Aorta (tissue), 5 donors: ENCODE data around the gene TUBAL3. TPM values are rescaled to one million over a fixed set of nuclear protein-coding genes. Genes with fewer than 3 reads are reported as not detected.

Experiments used
- ATAC-seq: fragments of 200-7000 bp; cut with Tn5 transposase; one replicate; pipeline ENCODE4 v1.9.1; 2022; ENCODE audit warnings: moderate library complexity; ENCODE audit not compliant: low FRiP score
- DNase-seq, 2 donors: peaks; one replicate each; pipeline ENCODE4 v3.0.0-alpha.2; 2020
- H3K27ac ChIP-seq, 2 donors: one replicate each; pipeline ENCODE4 v1.5.1; 2013; ENCODE audit warnings: low read length in 2 of 2, mild to moderate bottlenecking in 2 of 2, moderate library complexity in 2 of 2, control low read depth in 1 of 2, inconsistent platforms in 1 of 2, low read depth in 1 of 2
- H3K27me3 ChIP-seq, 2 donors: one replicate each; pipeline ENCODE4 v1.6.1; 2013; ENCODE audit warnings: control low read depth in 1 of 2, low read length in 1 of 2, mild to moderate bottlenecking in 1 of 2, moderate library complexity in 1 of 2; ENCODE audit not compliant: insufficient read depth in 2 of 2, control insufficient read depth in 1 of 2
- H3K36me3 ChIP-seq, 2 donors: one replicate each; pipeline ENCODE4 v1.6.1; 2013; ENCODE audit warnings: control low read depth in 1 of 2, low read length in 1 of 2, mild to moderate bottlenecking in 1 of 2; ENCODE audit not compliant: insufficient read depth in 2 of 2, control insufficient read depth in 1 of 2
- H3K4me1 ChIP-seq, 2 donors: one replicate each; pipeline ENCODE4 v1.6.1; 2013; ENCODE audit warnings: low read length in 2 of 2, control low read depth in 1 of 2, mild to moderate bottlenecking in 1 of 2, moderate library complexity in 1 of 2; ENCODE audit not compliant: insufficient read depth in 2 of 2, control insufficient read depth in 1 of 2
- H3K4me3 ChIP-seq, 2 donors: one replicate each; pipeline ENCODE4 v1.5.1; 2013; ENCODE audit warnings: low read length in 2 of 2, control low read depth in 1 of 2, mild to moderate bottlenecking in 1 of 2
- H3K9me3 ChIP-seq: one replicate; pipeline ENCODE4 v1.6.1; 2013; ENCODE audit warnings: mild to moderate bottlenecking, low read length; ENCODE audit not compliant: control insufficient read depth
- WGBS, 2 donors: extraction: QIAGEN DNeasy Blood & Tissue Kit; methylation state at CpG; one replicate each; pipeline ENCODE4 v1.1.7; 2013; 5-methylcytosine and 5-hydroxymethylcytosine counted together
- intact Hi-C, 2 donors: fragments of 100-400 bp; cut with DNase I; formaldehyde crosslinking; loops; one replicate each; pipeline versions ENCODE4 v1.14.2 to v1.15.0; 2022
- long read RNA-seq, 2 donors: library from polyadenylated mRNA; unstranded; transcript quantifications; one replicate each; pipeline ENCODE4 v2.0.0, GENCODE V29; 2020 to 2021
- polyA plus RNA-seq, 2 donors: library from polyadenylated mRNA; stranded (reverse); fragments of 200-250 nt; gene quantifications; one replicate each; pipeline ENCODE4 v1.2.3, GENCODE V29; 2013
- total RNA-seq, 2 donors: library from RNA; stranded (reverse); fragmentation: NEBNext Ultra II Directional; extraction: Animal tissue kit (Norgen Biotek cat#: 25700); gene quantifications; one replicate each; pipeline ENCODE4 v1.2.1, GENCODE V29; 2021
- donor health status: healthy with polysubstance abuse.
- donor health status: Bipolar disorder and iron deficiency.
- donor health status: DM: no; HTN: no; CAD: no.
- donor health status: DM: no; HTN: no; CAD: no.
- donor health status: DM: yes; HTN: yes; CAD: no.

Gene TUBAL3
- total RNA-seq, result not detected
- 10 to 100 TPM in 1 of 2 donors, under 1 TPM in 1; 0.28 to 10.6 TPM for polyA plus RNA-seq
- long read RNA-seq, donor 1, result 0 reads
- long read RNA-seq, donor 2, result 0 reads

DNA sequence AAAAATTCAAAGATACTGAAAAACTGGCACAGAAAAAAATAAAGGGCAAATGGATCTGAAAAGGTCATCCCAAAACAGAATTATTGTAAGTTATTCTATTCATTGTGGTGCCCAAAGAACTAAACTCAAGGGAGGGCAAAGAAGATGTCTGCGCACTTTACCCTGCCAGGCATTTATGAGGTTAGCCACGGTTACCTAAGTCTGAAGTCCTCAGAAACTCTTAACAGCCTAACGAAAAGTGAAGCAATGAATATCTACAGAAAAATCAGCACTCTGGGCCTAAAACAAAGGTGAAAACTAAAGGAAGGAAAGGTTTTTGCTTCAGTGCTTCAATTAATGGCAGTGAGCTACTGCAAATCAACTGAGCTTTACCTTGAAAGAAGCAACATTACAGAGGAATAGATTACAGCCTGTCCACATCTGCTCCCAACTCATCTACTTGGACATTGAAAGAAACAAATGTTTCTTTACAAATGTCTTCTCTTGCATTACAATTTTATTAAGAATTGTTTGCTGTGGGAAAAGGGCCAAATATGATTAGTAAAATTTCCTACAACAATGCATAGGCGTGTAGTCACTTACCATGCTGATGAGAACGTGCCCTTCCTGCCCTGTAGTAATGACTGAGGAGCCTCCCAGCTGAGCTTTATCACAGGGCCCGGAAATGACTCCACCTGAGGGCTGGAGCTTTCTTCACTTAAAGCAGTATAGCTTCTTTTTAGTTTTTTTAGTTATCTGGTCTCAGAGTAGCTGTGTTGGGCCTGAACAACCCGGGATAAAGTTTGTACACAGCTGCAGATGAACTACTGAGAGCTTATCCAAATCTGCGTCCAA is at the start of gene TUBAL3:
TSS of gene TUBAL3 (minus strand) at position 621 of the 834 bp plus-strand sequence. CDS start at position 585, 36 bp downstream.
- no peaks in the 10 kb centered on the region for H3K9me3 ChIP-seq
- intact Hi-C loops, result no loop called here
- no peaks in the 10 kb centered on the region for H3K36me3 ChIP-seq
- H3K4me1 ChIP-seq, result no peaks in the 10 kb centered on the region
- H3K27ac ChIP-seq, result no peak within 1 kb of the TSS
- no peak for DNase-seq
- no peaks in the 10 kb centered on the region for H3K27me3 ChIP-seq
- ATAC-seq, result no peak
- H3K4me3 ChIP-seq, result no peak within 1 kb of the TSS
- 84 to 89% methylated on average over 8 of the region's 8 CpGs for WGBS, 2 donors

DNA sequence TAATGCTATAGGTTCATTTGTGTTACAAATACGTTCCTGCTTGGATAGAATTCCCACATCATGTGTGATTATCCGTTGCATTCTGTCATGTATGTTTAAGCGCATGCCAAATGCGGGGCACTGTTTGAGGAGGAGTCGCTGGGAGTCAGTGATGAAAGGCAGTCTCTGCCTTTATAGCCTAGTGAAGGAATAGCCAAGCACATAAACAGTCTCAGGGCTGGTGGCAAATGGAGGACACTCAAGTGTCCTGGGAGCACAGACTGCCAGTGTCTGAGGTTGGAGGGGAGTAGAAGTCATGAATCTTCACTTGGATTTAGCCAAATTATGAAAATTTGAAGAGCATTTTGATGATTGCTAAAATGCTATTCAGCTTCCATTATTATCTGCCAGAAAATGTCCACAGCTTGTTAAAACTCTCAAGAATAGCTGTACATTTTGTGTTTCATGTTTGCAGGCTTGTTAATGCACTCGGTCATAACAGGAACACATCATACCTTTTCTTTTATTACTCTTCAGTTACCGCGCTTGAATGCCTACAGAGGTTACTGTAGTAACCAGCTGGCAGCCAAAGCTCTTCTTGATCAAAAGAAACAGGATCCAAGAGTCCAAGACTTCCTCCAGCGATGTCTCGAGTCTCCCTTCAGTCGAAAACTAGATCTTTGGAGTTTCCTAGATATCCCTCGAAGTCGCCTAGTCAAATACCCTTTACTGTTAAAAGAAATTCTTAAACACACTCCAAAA is 49.3 kb upstream of the TUBAL3 start:
- Histone ChIP-seq H3K27ac (no peak overlapping the region), H3K9me3 (no peaks in the 10 kb centered on the region), H3K4me1 (peaks cover 0 to 2% of the 10 kb centered on the region in 2 donors), H3K27me3 (no peaks in the 10 kb centered on the region), H3K36me3 (peaks cover 6 to 14% of the 10 kb centered on the region in 2 donors), H3K4me3 (no peak overlapping the region)
- intact Hi-C loops, result no loop called here
- 67 to 76% methylated on average over 13 of the region's 13 CpGs for whole genome bisulfite sequencing, 2 donors
- no peak for ATAC-seq
- no peak for DNase-seq

DNA sequence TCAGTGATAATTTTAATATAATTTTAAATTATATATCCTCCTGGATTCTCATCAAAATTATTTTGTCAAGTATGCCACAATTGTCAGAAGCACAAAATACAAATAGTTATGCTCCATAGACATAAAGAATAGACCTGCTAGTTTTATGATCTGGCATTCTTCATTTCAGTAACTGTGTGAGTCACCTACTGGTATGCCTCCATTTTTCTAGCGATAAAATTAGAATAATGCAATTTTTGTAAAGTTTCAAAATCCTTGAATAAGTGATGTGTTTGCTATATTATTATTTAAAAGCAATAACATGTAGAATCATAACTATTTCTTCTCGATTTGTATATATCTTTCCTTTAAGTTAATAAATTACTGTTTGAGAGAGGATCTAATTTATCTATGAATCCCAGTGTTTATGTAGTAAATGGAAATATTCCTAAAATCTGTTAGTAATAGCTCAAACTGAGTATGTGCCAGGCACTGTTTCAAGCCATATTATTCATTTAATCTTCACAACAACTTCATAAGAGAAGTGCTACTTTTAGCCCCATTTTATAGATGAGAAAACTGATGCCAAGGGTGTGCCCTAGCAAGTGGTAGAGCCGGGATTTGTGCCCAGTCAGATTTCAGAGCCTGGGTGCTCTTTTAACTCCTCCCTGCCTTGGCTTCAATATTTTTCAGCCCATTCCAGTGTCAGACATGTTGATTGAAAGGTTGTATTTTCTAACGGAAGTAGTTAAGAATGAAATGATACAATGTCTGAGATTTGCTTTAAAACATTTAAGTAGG is 46.2 kb upstream of the TUBAL3 start:
- no peaks in the 10 kb centered on the region for H3K27me3 ChIP-seq
- H3K4me3 ChIP-seq, result peak overlapping the region; percentile 52 to 90
- peaks cover 6 to 11% of the 10 kb centered on the region in 2 donors for H3K36me3 ChIP-seq
- WGBS, 2 donors, result 15 to 24% methylated on average over 4 of the region's 4 CpGs
- no peak for DNase-seq
- intact Hi-C loops, result no loop called here
- no peak for ATAC-seq
- H3K9me3 ChIP-seq, result no peaks in the 10 kb centered on the region
- no peak overlapping the region for H3K27ac ChIP-seq
- peaks cover 0 to 2% of the 10 kb centered on the region in 2 donors for H3K4me1 ChIP-seq

DNA sequence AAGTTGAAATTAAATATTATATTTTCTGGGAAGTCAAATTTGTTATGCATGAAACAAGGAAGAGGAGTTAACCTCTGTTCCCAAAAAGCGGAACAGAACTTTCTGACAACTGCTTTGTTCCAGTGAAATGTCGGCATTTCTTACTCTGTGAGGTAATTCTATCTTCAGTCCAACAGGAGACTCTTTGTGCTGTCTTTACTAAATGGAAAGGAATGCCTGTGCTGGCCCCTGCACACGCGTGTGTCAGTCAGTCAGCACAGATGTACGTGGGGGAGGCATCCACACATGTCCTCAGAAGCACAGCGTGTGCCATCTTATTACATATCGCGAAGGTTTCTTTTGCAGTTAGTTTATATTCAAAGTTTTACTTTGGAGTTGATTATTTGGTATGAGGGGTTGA is 45.2 kb upstream of the TUBAL3 start:
- H3K4me1 ChIP-seq, result peaks cover 0 to 2% of the 10 kb centered on the region in 2 donors

DNA sequence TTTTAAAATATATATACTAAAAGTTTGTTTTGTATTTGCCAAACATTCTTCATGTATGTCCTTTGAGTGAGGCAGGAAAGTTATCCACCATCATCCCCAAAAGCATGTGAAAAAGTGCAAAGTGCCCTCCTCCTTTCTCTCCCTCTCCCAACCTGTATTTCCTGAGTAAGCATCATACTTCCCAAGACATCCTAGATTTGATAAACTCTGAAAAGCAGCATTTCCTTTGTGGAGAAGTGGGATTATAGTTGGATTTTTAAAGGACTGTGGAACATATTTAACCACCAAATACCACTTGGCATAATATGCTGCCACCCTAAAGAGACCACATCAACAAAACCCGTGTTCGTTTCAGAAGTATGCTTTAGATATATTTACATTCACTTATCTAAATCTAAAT is 44.6 kb upstream of the TUBAL3 start:
- peaks cover 0 to 9% of the 10 kb centered on the region in 2 donors for H3K36me3 ChIP-seq
- H3K4me3 ChIP-seq, result peak overlapping the region; percentile 98 to 100
- no peak for DNase-seq
- H3K4me1 ChIP-seq, result peaks cover 0 to 2% of the 10 kb centered on the region in 2 donors
- no peaks in the 10 kb centered on the region for H3K9me3 ChIP-seq
- WGBS, 2 donors, result 0 to 3% methylated on average over 2 of the region's 2 CpGs
- intact Hi-C loops, result loop anchor here (5.0 to 10.0 kb wide), 4 partner anchors 98 to 426 kb away; no protein-coding TSS in a partner anchor
- no peaks in the 10 kb centered on the region for H3K27me3 ChIP-seq
- ATAC-seq, result no peak
- H3K27ac ChIP-seq, result peak overlapping the region in 1 of 2 donors; percentile 57

More for the DNA sequence above, 45.2 kb upstream of the TUBAL3 start:
- peak overlapping the region; percentile 93 to 100 for H3K4me3 ChIP-seq
- no peaks in the 10 kb centered on the region for H3K9me3 ChIP-seq
- H3K27me3 ChIP-seq, result no peaks in the 10 kb centered on the region
- ATAC-seq (peak; percentile 16), DNase-seq (no peak)
- 3 to 4% methylated on average over 8 of the region's 8 CpGs for WGBS, 2 donors
- peak overlapping the region in 1 of 2 donors; percentile 59 for H3K27ac ChIP-seq
- peaks cover 5 to 9% of the 10 kb centered on the region in 2 donors for H3K36me3 ChIP-seq
- intact Hi-C loops, result loop anchor here (5.0 to 10.0 kb wide), 4 partner anchors 97 to 425 kb away; no protein-coding TSS in a partner anchor

DNA sequence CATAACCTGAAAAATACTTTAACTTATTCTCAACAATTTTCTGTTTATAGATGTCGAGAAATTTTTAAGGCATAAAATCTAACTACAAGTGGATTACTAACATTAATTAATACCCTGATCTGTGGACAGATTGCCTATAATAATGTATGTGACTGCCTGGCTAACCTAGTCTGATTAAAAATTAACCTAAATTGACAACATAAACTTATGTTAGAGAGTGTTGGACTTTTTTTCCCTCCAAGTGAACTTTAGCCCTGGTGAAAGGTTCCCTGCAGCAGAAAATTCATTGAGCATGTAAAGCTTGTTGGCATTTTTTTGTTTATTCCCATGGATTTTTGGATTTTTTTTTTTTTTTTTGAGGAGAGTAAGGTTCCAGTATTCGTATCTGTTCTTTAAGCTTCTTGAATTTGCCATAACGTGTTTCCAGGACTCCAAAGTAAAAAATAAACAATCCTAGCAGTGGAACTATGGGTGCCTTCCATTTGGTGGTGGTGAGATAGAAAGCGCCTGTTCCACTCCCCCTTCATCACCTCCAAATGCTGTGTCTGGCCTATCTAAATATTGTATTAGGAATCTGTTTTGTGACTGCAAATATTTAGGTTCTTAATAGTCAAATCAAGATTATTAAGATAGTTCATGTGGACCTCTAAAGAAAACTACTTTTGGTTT is 43.8 kb upstream of the TUBAL3 start:
- 4 to 7% methylated on average over 4 of the region's 4 CpGs for WGBS, 2 donors
- peak overlapping the region; percentile 98 to 100 for H3K4me3 ChIP-seq
- H3K27ac ChIP-seq, result peak overlapping the region in 1 of 2 donors; percentile 67
- peaks cover 0 to 7% of the 10 kb centered on the region in 2 donors for H3K36me3 ChIP-seq
- no peaks in the 10 kb centered on the region for H3K27me3 ChIP-seq
- H3K4me1 ChIP-seq, result peaks cover 0 to 8% of the 10 kb centered on the region in 2 donors
- ATAC-seq, result no peak
- no peaks in the 10 kb centered on the region for H3K9me3 ChIP-seq
- intact Hi-C loops, result loop anchor here (5.0 to 10.0 kb wide), 4 partner anchors 99 to 426 kb away; no protein-coding TSS in a partner anchor
- no peak for DNase-seq

DNA sequence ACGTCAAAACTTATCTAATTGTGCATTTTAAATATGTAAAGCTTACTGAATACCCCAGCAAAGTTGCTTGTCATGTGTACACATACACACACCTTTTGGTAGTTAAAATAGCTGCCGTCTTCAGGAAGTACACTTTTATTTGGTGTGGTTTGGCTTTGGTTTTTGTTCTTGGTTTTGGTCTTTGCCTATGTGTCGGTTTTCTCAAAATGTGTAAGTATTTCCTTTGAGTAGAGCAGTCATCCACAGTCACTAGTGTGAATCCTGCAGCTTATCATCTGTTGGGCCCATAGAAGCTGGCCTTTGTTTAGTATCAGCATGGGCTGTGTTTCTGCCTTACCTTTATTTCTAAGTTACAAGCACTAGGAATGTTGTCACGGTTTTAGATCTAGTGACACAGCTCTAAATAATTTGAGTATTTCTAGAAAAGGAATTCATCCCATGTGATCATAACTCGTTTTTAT is 43.0 kb upstream of the TUBAL3 start:
- Histone ChIP-seq H3K27me3 (no peaks in the 10 kb centered on the region), H3K4me1 (peaks cover 0 to 8% of the 10 kb centered on the region in 2 donors), H3K9me3 (no peaks in the 10 kb centered on the region), H3K27ac (peak overlapping the region in 1 of 2 donors; percentile 40), H3K36me3 (peaks cover 0 to 3% of the 10 kb centered on the region in 2 donors), H3K4me3 (peak overlapping the region; percentile 98 to 100)
- ATAC-seq, result no peak
- DNase-seq, result no peak
- intact Hi-C loops, result loop anchor here (2.0 to 10.0 kb wide), 5 partner anchors 100 to 427 kb away; no protein-coding TSS in a partner anchor
- 1 to 2% methylated on average over 5 of the region's 5 CpGs for WGBS, 2 donors
